Measurements from ENCODE around the gene SETBP1. TPM values are rescaled to one million over a fixed set of nuclear protein-coding genes. Genes with fewer than 3 reads are reported as not detected.

Gene SETBP1
- total RNA-seq, 4 donors from 2014 or later = 3.3 to 86.6 (median 16.3) TPM

GRCh38 chr18:45116116-45116515, 435.4 kb downstream of the SETBP1 start:
- TF ChIP-seq POLR2A (IDR thresholded peaks at IDR 0.05) = no peak
- DNase-seq = no peak
- H3K27ac ChIP-seq = no peak overlapping the region
- no peaks in the 10 kb centered on the region for H3K27me3 ChIP-seq
- H3K36me3 ChIP-seq = no peaks in the 10 kb centered on the region
- no peaks in the 10 kb centered on the region for H3K9me3 ChIP-seq
- no peaks in the 10 kb centered on the region for H3K4me1 ChIP-seq
- no peak overlapping the region for H3K4me3 ChIP-seq

Small RNA genes within 50 kb of the gene (small RNA-seq; reads per million reads assigned to genes)
- gene MIR4319 = 0 reads per million in 2 donors
